GM12878 (cell line): Measurements from ENCODE around the gene PLA2G15. TPM values are rescaled to one million over a fixed set of nuclear protein-coding genes. Genes with fewer than 3 reads are reported as not detected.

ENCODE experiments used
- ATAC-seq: fragments of 200-7000 bp; cut with Tn5 transposase; 3 replicates; pipeline ENCODE4 v1.9.1; 2020; ENCODE audit warnings: mild to moderate bottlenecking, moderate library complexity
- BruUV-seq: library from RNA; stranded (reverse); fragments of 400-500 nt; replicated peaks from 2 replicates; lab custom pipeline; 2021; lab: Mats Ljungman, UMichigan
- CTCF ChIA-PET: fragments of 300-600 bp; sonication (Branson Sonifier 250); formaldehyde crosslinking; extraction: SDS; loops from one replicate; lab custom pipeline; 2021; ENCODE audit warnings: inconsistent platforms; lab: Yijun Ruan, JAX
- POLR2A ChIA-PET: fragments of 350-600 bp; formaldehyde crosslinking; extraction: SDS; loops from one replicate; lab custom pipeline; 2021; ENCODE audit warnings: inconsistent platforms; lab: Charles Lee
- RAD21 ChIA-PET: fragments of 300-600 bp; sonication (Branson Sonifier 250); formaldehyde crosslinking; loops from one replicate; lab custom pipeline; 2023; ENCODE audit warnings: antibody characterized with exemption; ENCODE audit not compliant: unreplicated experiment; lab: Charles Lee
- SMC1A ChIA-PET: fragments of 300-600 bp; sonication (Branson Sonifier 250); formaldehyde crosslinking; loops from one replicate; lab custom pipeline; 2023; ENCODE audit not compliant: unreplicated experiment, uncharacterized antibody; lab: Charles Lee
- DNase-seq: peaks from one replicate; pipeline ENCODE4 v3.0.0-alpha.2; 2011; ENCODE audit warnings: low read depth, low spot score
- FAIRE-seq: peaks from 3 replicates; lab custom pipeline; 2011; peaks lifted over from hg19 to GRCh38; lab: Jason Lieb, UNC
- H2AFZ ChIP-seq: 2 replicates; pipeline ENCODE4 v1.6.0; 2011; ENCODE audit warnings: low read depth, low read length, control low read depth; ENCODE audit not compliant: control insufficient read depth
- H3K27ac ChIP-seq: 2 replicates; pipeline ENCODE4 v1.5.1; 2011; ENCODE audit warnings: control low read depth; ENCODE audit not compliant: control insufficient read depth, insufficient read depth
- H3K27me3 ChIP-seq, 2 experiments: replicated peaks in 1 of 2; 2 replicates each; pipeline versions ENCODE4 v1.6.0 to v1.6.1; 2011; ENCODE audit warnings: low read length in 1 of 2; ENCODE audit not compliant: control insufficient read depth in 2 of 2, insufficient read depth in 2 of 2
- H3K36me3 ChIP-seq, 2 experiments: 2 replicates each; pipeline ENCODE4 v1.5.1; 2011; ENCODE audit warnings: low read length in 1 of 2; ENCODE audit not compliant: control insufficient read depth in 2 of 2, insufficient read depth in 2 of 2
- H3K4me1 ChIP-seq: 2 replicates; pipeline ENCODE4 v1.6.1; 2011; ENCODE audit warnings: mild to moderate bottlenecking, low read length, moderate library complexity, mixed read lengths; ENCODE audit not compliant: control insufficient read depth, insufficient read depth
- H3K4me2 ChIP-seq: 2 replicates; pipeline ENCODE4 v1.6.0; 2011; ENCODE audit warnings: control low read depth; ENCODE audit not compliant: control insufficient read depth, insufficient read depth
- H3K4me3 ChIP-seq: fragments of 200-600 bp; sonication (generic); 2 replicates; pipeline ENCODE4 v1.5.1; 2016
- H3K79me2 ChIP-seq: 2 replicates; pipeline ENCODE4 v1.6.0; 2011; ENCODE audit warnings: low read length; ENCODE audit not compliant: control insufficient read depth, insufficient read depth
- H3K9ac ChIP-seq: 2 replicates; pipeline ENCODE4 v1.8.0; 2011; ENCODE audit warnings: low read length, control low read depth, mixed read lengths; ENCODE audit not compliant: control insufficient read depth, insufficient read depth
- H3K9me3 ChIP-seq: replicated peaks from 3 replicates; pipeline ENCODE4 v1.5.1; 2011; ENCODE audit warnings: mild to moderate bottlenecking, low read length; ENCODE audit not compliant: control insufficient read depth, insufficient read depth
- H4K20me1 ChIP-seq: 2 replicates; pipeline ENCODE4 v1.6.0; 2011; ENCODE audit not compliant: control insufficient read depth, insufficient read depth
- BMI1 ChIP-seq: fragments of 450-650 bp; IDR thresholded peaks from 2 replicates; pipeline ENCODE4 v1.6.1; 2016; ENCODE audit warnings: mild to moderate bottlenecking, moderate library complexity, borderline replicate concordance
- CEBPZ ChIP-seq: fragments of 150-350 bp; IDR thresholded peaks from 2 replicates; pipeline ENCODE4 v1.6.1; 2016; ENCODE audit warnings: low read depth, low read length
- GATAD2B ChIP-seq: fragments of 450-650 bp; conservative IDR thresholded peaks from 2 replicates; pipeline ENCODE4 v1.6.1; 2017; ENCODE audit warnings: low read depth, mild to moderate bottlenecking, moderate library complexity
- POLR2A ChIP-seq: IDR thresholded peaks from 2 replicates; pipeline ENCODE4 v1.6.1; 2011; ENCODE audit warnings: low read depth, mild to moderate bottlenecking, low read length
- POLR2AphosphoS5 ChIP-seq: IDR thresholded peaks from 2 replicates; pipeline ENCODE4 v1.6.1; 2011; ENCODE audit warnings: mild to moderate bottlenecking, low read length, inconsistent platforms
- RB1 ChIP-seq: fragments of 450-650 bp; formaldehyde crosslinking; IDR thresholded peaks from 2 replicates; pipeline ENCODE4 v1.6.1; 2017; ENCODE audit warnings: mild to moderate bottlenecking, borderline replicate concordance
- SP1 ChIP-seq: IDR thresholded peaks from one replicate; pipeline ENCODE4 v1.6.1; 2011; ENCODE audit warnings: low read depth, low read length
- SUPT20H ChIP-seq: IDR thresholded peaks from 2 replicates; pipeline ENCODE4 v1.6.1; 2011; ENCODE audit warnings: low read depth, mild to moderate bottlenecking, low read length, moderate library complexity, borderline replicate concordance; ENCODE audit not compliant: control insufficient read depth
- WGBS: methylation state at CpG from one replicate; pipeline ENCODE4 v1.1.6; 2016; ENCODE audit warnings: low lambda C conversion rate; ENCODE audit not compliant: insufficient replicate concordance, insufficient coverage; ENCODE audit errors: missing lambda C conversion rate; 5-methylcytosine and 5-hydroxymethylcytosine counted together
- in situ Hi-C: fragments of 300-500 bp; cut with MboI; formaldehyde crosslinking; loops from 9 replicates; pipeline ENCODE4 v1.14.3; 2018; ENCODE audit warnings: mixed read lengths
- intact Hi-C: fragments of 100-400 bp; cut with micrococcal nuclease; formaldehyde crosslinking; loops from one replicate; pipeline ENCODE4 v1.14.2; 2022; ENCODE audit not compliant: unreplicated experiment
- polyA plus RNA-seq, 11 experiments: library from polyadenylated mRNA; depleted of rRNA in 4 of 11; unstranded in 6 of 11; stranded (reverse) in 5 of 11; fragments of >200 nt; fragmentation: Nextera tagmentation in 4 of 11; fragmentation: Illumina TruSeq in 1 of 11; extraction: Ambion mirVana in 4 of 11; extraction: Trizol in 1 of 11; gene quantifications; 1 replicate in 1 of 11; 2 replicates in 10 of 11; pipeline versions ENCODE4 v1.2.1 to v1.2.3, GENCODE V29; 2011 to 2016; ENCODE audit warnings: inconsistent platforms in 2 of 11, missing spikeins in 2 of 11, low read depth in 1 of 11
- total RNA-seq, 4 experiments: library from RNA; depleted of rRNA in 3 of 4; stranded (reverse); fragments of >200 nt in 3 of 4; fragmentation: Illumina TruSeq in 1 of 4; extraction: Trizol in 1 of 4; gene quantifications; 2 replicates each; pipeline versions ENCODE4 v1.2.1 to v1.2.3, GENCODE V29; 2013 to 2021

Gene PLA2G15
- total and polyA plus RNA-seq, 10 of the 15 experiments (the other 5 are each of a cell fraction or from before 2014, with no cell fraction given), result 0.31 to 9.4 (median 6.8) TPM

GRCh38 chr16:68298312-68298711, 53.1 kb downstream of the PLA2G15 start (continued):
- TF ChIP-seq CEBPZ (no peak), SP1 (no peak), SUPT20H (no peak), BMI1 (no peak), RB1 (no peak)

- BruUV-seq, result TSS peak; percentile 30
These were observed 53.9 kb downstream of the PLA2G15 start for GRCh38 chr16:68298907-68299561.

More at GRCh38 chr16:68298907-68299561, 53.9 kb downstream of the PLA2G15 start:
- RAD21 ChIA-PET, result interaction anchor here (1.1 to 3.3 kb wide), 7 partner anchors 10 to 37 kb away, joined by 3 to 10 read pairs (median 3); partner anchors contain the start of genes PRMT7, SLC7A6 and SLC7A6OS
- Histone ChIP-seq H3K9me3 (no peaks in the 10 kb centered on the region), H3K4me2 (no peak overlapping the region), H3K27me3 (no peaks in the 10 kb centered on the region), H3K4me1 (no peaks in the 10 kb centered on the region), H3K27ac (no peak overlapping the region), H3K9ac (no peak overlapping the region), H3K4me3 (no peak overlapping the region), H3K79me2 (no peaks in the 10 kb centered on the region), H4K20me1 (no peaks in the 10 kb centered on the region; the same call in 1 of the 2 replicates), H3K36me3 (peaks cover 29 to 40% of the 10 kb centered on the region in 2 experiments), H2AFZ (no peak overlapping the region)
- POLR2A ChIA-PET, result interaction anchor here (0.6 to 0.9 kb wide), 3 partner anchors 13 to 42 kb away, joined by 3 to 4 read pairs (median 3); no protein-coding TSS in a partner anchor
- 85% methylated on average over 5 of the region's 5 CpGs for WGBS
- peak; percentile 47; the same call in 1 of the 2 replicates for TF ChIP-seq POLR2AphosphoS5
- 0 out of 2 replicates have a peak, but pooled peaks have one; percentile 8 for TF ChIP-seq POLR2A
- TF ChIP-seq GATAD2B, result no peak
- ATAC-seq (no peak), DNase-seq (no peak), FAIRE-seq (no peak)
- CTCF ChIA-PET, result interaction anchor here (1.0 to 2.4 kb wide), 3 partner anchors 20 to 29 kb away, joined by 3 to 15 read pairs (median 6); no protein-coding TSS in a partner anchor
- SMC1A ChIA-PET, result interaction anchor here (1.4 to 3.2 kb wide), 8 partner anchors 9 to 29 kb away, joined by 4 to 12 read pairs (median 5); partner anchors contain the start of genes PRMT7 and SLC7A6OS
- intact Hi-C loops, result no loop called here
- in situ Hi-C loops, result no loop called here
